Lower leg skin (tissue), 3 donors: Measurements from ENCODE around the gene ARID1B.

Source experiments
- CTCF ChIP-seq, 3 donors: fragments of 450-650 bp; IDR thresholded peaks; one replicate each; pipeline ENCODE4 v1.5.1; 2016; ENCODE audit warnings: antibody characterized with exemption in 3 of 3, mild to moderate bottlenecking in 3 of 3, moderate library complexity in 2 of 3
- POLR2A ChIP-seq, 2 donors: fragments of 450-650 bp; IDR thresholded peaks; one replicate each; pipeline ENCODE4 v1.6.1; 2016 to 2017; ENCODE audit warnings: antibody characterized with exemption in 2 of 2, mild to moderate bottlenecking in 1 of 2, moderate library complexity in 1 of 2

GRCh38 chr6:156948807-156949206, 171.6 kb downstream of the ARID1B start:
- no peak for TF ChIP-seq POLR2A (IDR thresholded peaks at IDR 0.05)
- TF ChIP-seq CTCF (IDR thresholded peaks at IDR 0.05) = no peak
